H1 (cell line): ENCODE results near the gene EBF3. TPM values are rescaled to one million over a fixed set of nuclear protein-coding genes. Genes with fewer than 3 reads are reported as not detected.

Experiments used
- CTCF ChIA-PET: fragments of 300-600 bp; sonication (Branson Sonifier 250); formaldehyde crosslinking; loops from one replicate; lab custom pipeline; 2021; ENCODE audit not compliant: partially characterized antibody; lab: Charles Lee
- POLR2A ChIA-PET: fragments of 300-600 bp; sonication (Branson Sonifier 250); formaldehyde crosslinking; loops from one replicate; lab custom pipeline; 2021; ENCODE audit warnings: inconsistent platforms; ENCODE audit not compliant: partially characterized antibody; lab: Charles Lee
- DNase-seq, 2 experiments: peaks; one replicate each; pipeline versions ENCODE4 v3.0.0 to v3.0.0-alpha.2; 2010 to 2022; ENCODE audit warnings: low spot score in 2 of 2, low read depth in 1 of 2, mixed read lengths in 1 of 2
- FAIRE-seq: peaks from 2 replicates; lab custom pipeline; 2011; peaks lifted over from hg19 to GRCh38; lab: Jason Lieb, UNC
- H2AFZ ChIP-seq: 2 replicates; pipeline ENCODE4 v1.8.1; 2012; ENCODE audit warnings: low read length, inconsistent platforms
- H2AK5ac ChIP-seq: 2 replicates; pipeline ENCODE4 v1.6.1; 2013; ENCODE audit warnings: low read depth, low read length
- H2BK120ac ChIP-seq: replicated peaks from 2 replicates; pipeline ENCODE3; 2013; ENCODE audit warnings: low read depth, low read length, inconsistent platforms
- H2BK12ac ChIP-seq: 2 replicates; pipeline ENCODE4 v1.6.1; 2013; ENCODE audit warnings: low read depth, low read length
- H2BK15ac ChIP-seq: 2 replicates; pipeline ENCODE4 v1.6.1; 2013; ENCODE audit warnings: low read length
- H2BK20ac ChIP-seq: 2 replicates; pipeline ENCODE4 v1.6.1; 2013; ENCODE audit warnings: low read length
- H2BK5ac ChIP-seq: 2 replicates; pipeline ENCODE4 v1.6.1; 2013; ENCODE audit warnings: low read depth, low read length
- H3K14ac ChIP-seq: 2 replicates; pipeline ENCODE4 v1.6.1; 2013; ENCODE audit warnings: inconsistent platforms; ENCODE audit not compliant: insufficient read length
- H3K18ac ChIP-seq: 2 replicates; pipeline ENCODE4 v1.6.1; 2013; ENCODE audit warnings: low read length; ENCODE audit errors: extremely low read depth
- H3K23ac ChIP-seq: 2 replicates; pipeline ENCODE4 v1.6.1; 2013; ENCODE audit warnings: inconsistent platforms; ENCODE audit not compliant: insufficient read length
- H3K23me2 ChIP-seq: 2 replicates; pipeline ENCODE4 v1.6.1; 2013; ENCODE audit warnings: low read depth, low read length
- H3K27ac ChIP-seq: 2 replicates; pipeline ENCODE4 v1.6.1; 2011; ENCODE audit warnings: low read depth, low read length, inconsistent platforms
- H3K27me3 ChIP-seq, 4 experiments: replicated peaks in 1 of 4; 1 replicate in 1 of 4; 2 replicates in 3 of 4; pipeline versions ENCODE4 v1.6.1 to v1.8.1; 2011 to 2013; ENCODE audit warnings: low read length in 3 of 4, mild to moderate bottlenecking in 3 of 4, inconsistent platforms in 2 of 4, mixed read lengths in 2 of 4, moderate library complexity in 1 of 4; ENCODE audit not compliant: control insufficient read depth in 3 of 4, insufficient read depth in 3 of 4; ENCODE audit errors: extremely low read depth in 1 of 4
- H3K36me3 ChIP-seq, 4 experiments: 2 replicates each; pipeline versions ENCODE4 v1.6.1 to v1.8.1; 2011 to 2013; ENCODE audit warnings: mild to moderate bottlenecking in 4 of 4, low read length in 3 of 4, moderate library complexity in 2 of 4, control low read depth in 1 of 4, inconsistent platforms in 1 of 4; ENCODE audit not compliant: insufficient read depth in 4 of 4, control insufficient read depth in 2 of 4
- H3K4ac ChIP-seq: replicated peaks from 2 replicates; pipeline ENCODE3; 2013; ENCODE audit warnings: low read length, low read depth, mixed read lengths, inconsistent platforms; ENCODE audit not compliant: insufficient read length
- H3K4me1 ChIP-seq, 4 experiments: replicated peaks in 1 of 4; 1 replicate in 1 of 4; 2 replicates in 3 of 4; pipeline versions ENCODE4 v1.6.1 to v1.8.1; 2011 to 2013; ENCODE audit warnings: low read length in 3 of 4, inconsistent platforms in 2 of 4, mixed read lengths in 1 of 4; ENCODE audit not compliant: insufficient read depth in 4 of 4, control insufficient read depth in 3 of 4
- H3K4me2 ChIP-seq, 2 experiments: 2 replicates each; pipeline versions ENCODE4 v1.6.1 to v1.8.1; 2011 to 2013; ENCODE audit warnings: low read depth in 2 of 2, low read length in 2 of 2, control low read depth in 1 of 2, inconsistent platforms in 1 of 2, mild to moderate bottlenecking in 1 of 2; ENCODE audit not compliant: insufficient read depth in 1 of 2
- H3K4me3 ChIP-seq, 4 experiments: fragments of 200-600, 300-600 bp in 1 of 4; sonication (generic), shearing (Covaris generic), sonication (Bioruptor Twin) in 1 of 4; 2 replicates each; pipeline versions ENCODE4 v1.5.1 to v1.8.1; 2011 to 2016; ENCODE audit warnings: low read length in 4 of 4, low read depth in 3 of 4, control low read depth in 2 of 4, inconsistent platforms in 2 of 4, mild to moderate bottlenecking in 2 of 4, mixed read lengths in 1 of 4, moderate library complexity in 1 of 4; ENCODE audit not compliant: insufficient read depth in 2 of 4; ENCODE audit errors: extremely low read depth in 1 of 4
- H3K56ac ChIP-seq: replicated peaks from 2 replicates; pipeline ENCODE3; 2013; ENCODE audit warnings: low read depth, mild to moderate bottlenecking, mixed read lengths, low read length, inconsistent platforms; ENCODE audit not compliant: insufficient read length
- H3K79me1 ChIP-seq: 2 replicates; pipeline ENCODE4 v1.6.1; 2013; ENCODE audit warnings: low read depth, low read length, control low read depth
- H3K79me2 ChIP-seq, 2 experiments: 2 replicates each; pipeline versions ENCODE4 v1.6.1 to v1.8.1; 2012 to 2013; ENCODE audit warnings: low read length in 2 of 2, mild to moderate bottlenecking in 2 of 2, inconsistent platforms in 1 of 2; ENCODE audit not compliant: insufficient read depth in 2 of 2, control insufficient read depth in 1 of 2
- H3K9ac ChIP-seq, 4 experiments: replicated peaks in 1 of 4; 1 replicate in 1 of 4; 2 replicates in 3 of 4; pipeline versions ENCODE4 v1.6.1 to v1.8.1; 2011 to 2013; ENCODE audit warnings: low read depth in 3 of 4, low read length in 3 of 4, control low read depth in 2 of 4, mild to moderate bottlenecking in 2 of 4, moderate library complexity in 2 of 4, inconsistent platforms in 1 of 4; ENCODE audit errors: extremely low read depth in 1 of 4
- H3K9me3 ChIP-seq, 2 experiments: 2 replicates each; pipeline versions ENCODE4 v1.6.1 to v1.8.1; 2012 to 2013; ENCODE audit warnings: mild to moderate bottlenecking in 2 of 2, moderate library complexity in 2 of 2, control low read depth in 1 of 2, inconsistent platforms in 1 of 2, low read depth in 1 of 2, low read length in 1 of 2, mixed read lengths in 1 of 2; ENCODE audit not compliant: insufficient read depth in 2 of 2
- H4K20me1 ChIP-seq, 2 experiments: replicated peaks in 1 of 2; 2 replicates each; pipeline versions ENCODE3 to v1.8.1; 2011 to 2013; ENCODE audit warnings: inconsistent platforms in 2 of 2, low read length in 2 of 2, mild to moderate bottlenecking in 1 of 2; ENCODE audit not compliant: insufficient read depth in 2 of 2, control insufficient read depth in 1 of 2
- H4K5ac ChIP-seq: 2 replicates; pipeline ENCODE4 v1.6.1; 2013; ENCODE audit warnings: low read length, low read depth, mixed read lengths, inconsistent platforms; ENCODE audit not compliant: insufficient read length
- H4K8ac ChIP-seq: 2 replicates; pipeline ENCODE4 v1.8.0; 2013; ENCODE audit warnings: mild to moderate bottlenecking, moderate library complexity, low read length, inconsistent platforms; ENCODE audit not compliant: insufficient read depth; ENCODE audit errors: extremely low read depth
- H4K91ac ChIP-seq: replicated peaks from 2 replicates; pipeline ENCODE3; 2013; ENCODE audit warnings: low read length, mixed read lengths, inconsistent platforms; ENCODE audit not compliant: insufficient read length
- CHD1 ChIP-seq: IDR thresholded peaks from 2 replicates; pipeline ENCODE4 v1.6.1; 2012; ENCODE audit warnings: low read depth, low read length, improper control_type of control experiment
- HDAC2 ChIP-seq, 2 experiments: fragments of 300-600 bp in 1 of 2; sonication (generic) in 1 of 2; IDR thresholded peaks; 2 replicates each; pipeline ENCODE4 v1.6.1; 2011 to 2012; ENCODE audit warnings: low read depth in 2 of 2, low read length in 2 of 2, mild to moderate bottlenecking in 2 of 2, moderate library complexity in 2 of 2, borderline replicate concordance in 1 of 2, inconsistent platforms in 1 of 2
- JUN ChIP-seq: IDR thresholded peaks from 2 replicates; pipeline ENCODE4 v1.6.1; 2011; ENCODE audit warnings: low read depth, mild to moderate bottlenecking, improper control_type of control experiment, low read length
- WGBS, 2 experiments: shearing (Covaris generic) in 1 of 2; methylation state at CpG; one replicate each; pipeline versions ENCODE4 v1.1.6 to v1.1.7; 2013 to 2015; ENCODE audit warnings: low lambda C conversion rate in 2 of 2, mixed read lengths in 2 of 2, inconsistent platforms in 1 of 2, low coverage in 1 of 2, missing lambda C conversion rate in 1 of 2; ENCODE audit not compliant: insufficient replicate concordance in 2 of 2, insufficient coverage in 1 of 2, insufficient read length in 1 of 2; ENCODE audit errors: extremely low coverage in 1 of 2, missing lambda C conversion rate in 1 of 2; 5-methylcytosine and 5-hydroxymethylcytosine counted together
- polyA plus RNA-seq, 7 experiments: library from polyadenylated mRNA; depleted of rRNA in 3 of 7; stranded (reverse) in 5 of 7; unstranded in 2 of 7; fragments of >200 nt in 5 of 7; fragments of 200-250 nt in 2 of 7; gene quantifications; 1 replicate in 5 of 7; 2 replicates in 1 of 7; 4 replicates in 1 of 7; pipeline versions ENCODE4 v1.2.1 to v1.2.3, GENCODE V29; 2011 to 2013; ENCODE audit warnings: missing spikeins in 2 of 7, mixed read lengths in 2 of 7
- total RNA-seq: library from RNA; stranded (reverse); fragmentation: NEBNext Ultra II Directional; extraction: Animal tissue kit (Norgen Biotek cat#: 25700); gene quantifications from 2 replicates; pipeline ENCODE4 v1.2.1, GENCODE V29; 2021
- TF ChIP-seq, protein P1 (sequence below): IDR thresholded peaks from 2 replicates; pipeline ENCODE4 v1.6.1; 2012; ENCODE audit warnings: inconsistent platforms

EBF3 gene
- total and polyA plus RNA-seq, 2 of the 8 experiments (the other 6 are each of a cell fraction or from before 2014, with no cell fraction given) = 0.08 to 0.26 TPM

DNA sequence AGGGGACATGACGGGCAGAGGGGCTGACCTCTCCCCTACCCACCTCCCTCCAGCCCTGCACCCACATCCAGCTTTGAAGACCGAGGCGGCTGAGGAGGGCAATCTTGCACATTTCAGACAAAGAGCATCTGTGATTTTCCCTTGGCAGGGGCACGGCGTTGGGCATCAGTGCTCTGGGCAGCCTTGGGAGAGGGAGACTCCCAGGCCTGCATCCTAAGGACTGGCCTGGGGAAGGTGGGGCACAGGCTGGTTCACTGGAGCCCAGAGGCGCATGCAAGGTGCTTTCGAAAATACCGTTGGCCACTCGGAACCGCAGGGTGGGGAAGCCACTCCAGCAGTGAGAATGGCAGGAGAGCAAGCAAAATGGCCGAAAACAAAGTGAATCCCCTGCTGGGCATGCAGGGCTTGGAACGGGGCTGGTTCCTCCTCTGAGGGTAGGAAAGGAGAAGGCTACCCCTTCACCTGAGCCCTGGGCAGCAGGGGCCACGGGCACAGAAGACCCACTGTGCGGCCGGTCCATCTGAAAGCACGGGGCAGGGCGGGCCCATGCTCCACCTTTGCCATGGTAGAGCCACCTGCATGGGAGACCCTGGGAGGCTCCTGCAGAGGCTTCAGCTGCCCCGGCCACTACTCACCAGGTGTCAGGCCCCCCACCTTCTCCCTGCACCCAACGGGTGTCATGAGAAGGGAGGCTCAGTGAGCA is 49.8 kb downstream of the EBF3 start:
- no peak overlapping the region for H2AK5ac ChIP-seq
- H3K56ac ChIP-seq = no peak overlapping the region
- H3K4me3 ChIP-seq = no peak overlapping the region
- H3K4me1 ChIP-seq = peaks cover 0 to 6% (median 3%) of the 10 kb centered on the region in 4 experiments; a peak in 1 of 7 replicates
- no peak overlapping the region for H4K5ac ChIP-seq
- no peaks in the 10 kb centered on the region for H3K27me3 ChIP-seq
- DNase-seq = no peak
- no peak overlapping the region for H2BK12ac ChIP-seq
- no peaks in the 10 kb centered on the region for H3K36me3 ChIP-seq
- no peak overlapping the region for H3K14ac ChIP-seq
- no peak overlapping the region for H3K9ac ChIP-seq
- FAIRE-seq = no peak
- H3K23ac ChIP-seq = no peak overlapping the region
- WGBS, 2 experiments = 95% methylated on average over 18 of the region's 19 CpGs; no CpG with 5 or more reads in 1 of the 2 experiments
- H3K4ac ChIP-seq = no peak overlapping the region
- POLR2A ChIA-PET = no interaction called here
- no peaks in the 10 kb centered on the region for H3K23me2 ChIP-seq
- H3K79me2 ChIP-seq = no peaks in the 10 kb centered on the region
- H3K9me3 ChIP-seq = no peaks in the 10 kb centered on the region
- no peak overlapping the region for H3K27ac ChIP-seq
- TF ChIP-seq JUN (no peak), HDAC2 (IDR thresholded peaks at IDR 0.05; ENCODE audit: borderline replicate concordance in 1 of 2, low read depth in 2 of 2, low read length in 2 of 2) (no peak), CHD1 (no peak)
- TF ChIP-seq, protein P1, sequence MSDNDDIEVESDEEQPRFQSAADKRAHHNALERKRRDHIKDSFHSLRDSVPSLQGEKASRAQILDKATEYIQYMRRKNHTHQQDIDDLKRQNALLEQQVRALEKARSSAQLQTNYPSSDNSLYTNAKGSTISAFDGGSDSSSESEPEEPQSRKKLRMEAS = no peak
- TF ChIP-seq, all 59 proteins: peak for 0
- Histone ChIP-seq H3K4me2 (no peak overlapping the region), H2BK20ac (no peak overlapping the region), H3K79me1 (no peaks in the 10 kb centered on the region), H4K20me1 (no peaks in the 10 kb centered on the region), H2BK15ac (no peak overlapping the region), H2BK120ac (no peak overlapping the region), H3K18ac (no peak overlapping the region), H2BK5ac (no peak overlapping the region), H4K8ac (no peak overlapping the region), H4K91ac (no peak overlapping the region), H2AFZ (no peak overlapping the region)
- CTCF ChIA-PET = interaction anchor here (1.3 kb wide), 1 partner anchor 57 kb away, joined by 3 read pairs; no protein-coding TSS in a partner anchor
